SK-N-SH (cell line): Measurements from ENCODE around the gene CIC. TPM values are rescaled to one million over a fixed set of nuclear protein-coding genes. Genes with fewer than 3 reads are reported as not detected.

Experiments
- CTCF ChIA-PET: fragments of 300-600, 350-600 bp; formaldehyde crosslinking; extraction: SDS; loops from one replicate; lab custom pipeline; 2021; lab: Yijun Ruan, JAX
- POLR2A ChIA-PET: fragments of 350-600 bp; sonication (Branson Sonifier 250); formaldehyde crosslinking; extraction: SDS; loops from one replicate; lab custom pipeline; 2020; ENCODE audit warnings: antibody characterized with exemption, inconsistent platforms; lab: Yijun Ruan, JAX
- DNase-seq: peaks from one replicate; pipeline ENCODE4 v3.0.0; 2012
- H2AFZ ChIP-seq: fragments of 200-600 bp; sonication (generic); 2 replicates; pipeline ENCODE4 v1.8.1; 2016; ENCODE audit warnings: antibody characterized with exemption, mild to moderate bottlenecking, low read depth
- H3F3A ChIP-seq: fragments of 200-600 bp; sonication (generic); replicated peaks from 2 replicates; pipeline ENCODE3; 2016; ENCODE audit warnings: antibody characterized with exemption, mild to moderate bottlenecking; ENCODE audit not compliant: insufficient read depth
- H3K27ac ChIP-seq, 2 experiments: fragments of 200-500 bp in 1 of 2; fragments of 200-600 bp in 1 of 2; sonication (Bioruptor generic) in 1 of 2; sonication (generic), shearing (Covaris generic) in 1 of 2; 2 replicates each; pipeline versions ENCODE4 v1.5.1 to v1.6.1; 2014 to 2016; ENCODE audit warnings: low read depth in 2 of 2, inconsistent platforms in 1 of 2, low read length in 1 of 2, mild to moderate bottlenecking in 1 of 2, mixed read lengths in 1 of 2
- H3K27me3 ChIP-seq: fragments of 200-600 bp; sonication (generic), shearing (Covaris generic); 2 replicates; pipeline ENCODE4 v1.6.1; 2016; ENCODE audit warnings: mixed run types; ENCODE audit not compliant: insufficient read depth
- H3K36me3 ChIP-seq, 2 experiments: fragments of 200-500 bp in 1 of 2; fragments of 200-600 bp in 1 of 2; sonication (Bioruptor generic) in 1 of 2; sonication (generic) in 1 of 2; replicated peaks in 1 of 2; 2 replicates each; pipeline versions ENCODE3 to v1.5.1; 2014 to 2016; ENCODE audit warnings: low read length in 1 of 2, mild to moderate bottlenecking in 1 of 2; ENCODE audit not compliant: insufficient read depth in 2 of 2, control insufficient read depth in 1 of 2
- H3K4me1 ChIP-seq, 2 experiments: fragments of 200-500 bp in 1 of 2; fragments of 200-600 bp in 1 of 2; sonication (Bioruptor generic) in 1 of 2; sonication (generic), shearing (Covaris generic) in 1 of 2; 2 replicates each; pipeline versions ENCODE4 v1.5.1 to v1.6.1; 2014 to 2016; ENCODE audit warnings: low read depth in 1 of 2, low read length in 1 of 2, mixed run types in 1 of 2; ENCODE audit not compliant: insufficient read depth in 2 of 2, control insufficient read depth in 1 of 2
- H3K4me2 ChIP-seq: fragments of 200-600 bp; sonication (generic), shearing (Covaris generic); 2 replicates; pipeline ENCODE4 v1.6.1; 2017; ENCODE audit warnings: mixed run types
- H3K4me3 ChIP-seq, 2 experiments: fragments of 200-500 bp in 1 of 2; fragments of 200-600 bp in 1 of 2; sonication (Bioruptor generic) in 1 of 2; sonication (generic), shearing (Covaris generic) in 1 of 2; 2 replicates each; pipeline versions ENCODE4 v1.5.1 to v1.8.1; 2014 to 2016; ENCODE audit warnings: low read depth in 2 of 2, inconsistent platforms in 1 of 2, low read length in 1 of 2, mild to moderate bottlenecking in 1 of 2, mixed read lengths in 1 of 2, moderate library complexity in 1 of 2
- H3K79me2 ChIP-seq: fragments of 200-600 bp; sonication (generic); 2 replicates; pipeline ENCODE4 v1.8.1; 2017; ENCODE audit warnings: mild to moderate bottlenecking; ENCODE audit not compliant: insufficient read depth
- H3K9ac ChIP-seq: fragments of 200-600 bp; sonication (generic); 2 replicates; pipeline ENCODE4 v1.6.1; 2017; ENCODE audit warnings: mixed run types
- H3K9me2 ChIP-seq: fragments of 200-600 bp; sonication (generic); 2 replicates; pipeline ENCODE4 v1.6.1; 2017; ENCODE audit warnings: mixed run types
- H3K9me3 ChIP-seq: fragments of 200-600 bp; sonication (generic); 2 replicates; pipeline ENCODE4 v1.6.1; 2017; ENCODE audit warnings: mixed run types, mild to moderate bottlenecking, moderate library complexity
- H4K20me1 ChIP-seq: fragments of 200-600 bp; sonication (generic); 2 replicates; pipeline ENCODE4 v1.6.1; 2017; ENCODE audit warnings: mild to moderate bottlenecking, mixed run types; ENCODE audit not compliant: insufficient read depth
- CHD2 ChIP-seq: fragments of 150-350 bp; IDR thresholded peaks from 2 replicates; pipeline ENCODE4 v1.6.1; 2018; ENCODE audit warnings: low read length; ENCODE audit not compliant: partially characterized antibody
- CTCF ChIP-seq: fragments of 200-600 bp; sonication (generic); IDR thresholded peaks from 2 replicates; pipeline ENCODE4 v1.6.1; 2017; ENCODE audit warnings: antibody characterized with exemption, mild to moderate bottlenecking, moderate library complexity
- ELF1 ChIP-seq: IDR thresholded peaks from 2 replicates; pipeline ENCODE4 v1.4.0; 2012
- EP300 ChIP-seq, 2 experiments: IDR thresholded peaks; 2 replicates each; pipeline versions ENCODE4 v1.4.0 to v1.6.1; 2012; ENCODE audit warnings: borderline replicate concordance in 1 of 2, low read depth in 1 of 2, low read length in 1 of 2
- EZH2phosphoT487 ChIP-seq: fragments of 200-600 bp; sonication (generic); IDR thresholded peaks from 2 replicates; pipeline ENCODE4 v1.6.1; 2017; ENCODE audit warnings: low read depth, mixed run types, mild to moderate bottlenecking, antibody characterized with exemption, moderate library complexity, borderline replicate concordance
- FOSL2 ChIP-seq: IDR thresholded peaks from 2 replicates; pipeline ENCODE4 v1.4.0; 2012; ENCODE audit warnings: low read depth, mild to moderate bottlenecking, moderate library complexity, borderline replicate concordance
- FOXJ3 ChIP-seq: sonication (generic); formaldehyde crosslinking; IDR thresholded peaks from 2 replicates; pipeline ENCODE4 v1.5.1; 2020; ENCODE audit warnings: mild to moderate bottlenecking, missing genetic modification reagents
- FOXM1 ChIP-seq: IDR thresholded peaks from 2 replicates; pipeline ENCODE4 v1.4.0; 2012; ENCODE audit warnings: low read depth, mild to moderate bottlenecking
- GABPA ChIP-seq: IDR thresholded peaks from 2 replicates; pipeline ENCODE4 v1.4.0; 2012; ENCODE audit warnings: low read depth, mild to moderate bottlenecking
- GATA2 ChIP-seq: sonication (generic); formaldehyde crosslinking; IDR thresholded peaks from 2 replicates; pipeline ENCODE4 v1.5.0; 2020; ENCODE audit warnings: mild to moderate bottlenecking, missing genetic modification reagents
- IRF3 ChIP-seq: fragments of 150-350 bp; IDR thresholded peaks from 2 replicates; pipeline ENCODE4 v1.6.1; 2016; ENCODE audit warnings: mild to moderate bottlenecking, low read depth, low read length
- JUND ChIP-seq: IDR thresholded peaks from 2 replicates; pipeline ENCODE4 v1.4.0; 2012
- MAX ChIP-seq: IDR thresholded peaks from 2 replicates; pipeline ENCODE4 v1.4.0; 2012; ENCODE audit warnings: low read depth
- MEF2A ChIP-seq: IDR thresholded peaks from 2 replicates; pipeline ENCODE4 v1.4.0; 2012; ENCODE audit warnings: low read depth, borderline replicate concordance
- MXI1 ChIP-seq: IDR thresholded peaks from 2 replicates; pipeline ENCODE4 v1.6.1; 2012; ENCODE audit warnings: mild to moderate bottlenecking, low read depth, low read length, improper control_type of control experiment
- NFIC ChIP-seq: IDR thresholded peaks from 2 replicates; pipeline ENCODE4 v1.4.0; 2012; ENCODE audit warnings: borderline replicate concordance
- NRF1 ChIP-seq: IDR thresholded peaks from 2 replicates; pipeline ENCODE4 v1.6.1; 2012; ENCODE audit warnings: low read depth, mild to moderate bottlenecking, low read length
- PBX3 ChIP-seq: IDR thresholded peaks from 2 replicates; pipeline ENCODE4; 2012
- RAD21 ChIP-seq: IDR thresholded peaks from 2 replicates; pipeline ENCODE4 v1.6.1; 2012; ENCODE audit warnings: mild to moderate bottlenecking, low read length
- RCOR1 ChIP-seq: fragments of 150-350 bp; IDR thresholded peaks from 2 replicates; pipeline ENCODE4 v1.6.1; 2017; ENCODE audit warnings: antibody characterized with exemption, low read length
- RFX5 ChIP-seq: IDR thresholded peaks from 2 replicates; pipeline ENCODE4 v1.6.1; 2012; ENCODE audit warnings: mild to moderate bottlenecking, improper control_type of control experiment, low read length
- RXRA ChIP-seq: IDR thresholded peaks from 2 replicates; pipeline ENCODE4 v1.4.0; 2012; ENCODE audit warnings: low read depth, mild to moderate bottlenecking, borderline replicate concordance
- SIN3A ChIP-seq: IDR thresholded peaks from 2 replicates; pipeline ENCODE4 v1.6.1; 2012; ENCODE audit warnings: low read depth, mild to moderate bottlenecking, low read length, moderate library complexity, borderline replicate concordance
- SMC3 ChIP-seq: IDR thresholded peaks from 2 replicates; pipeline ENCODE4 v1.6.1; 2012; ENCODE audit warnings: low read depth, low read length, improper control_type of control experiment
- TAF1 ChIP-seq: IDR thresholded peaks from 2 replicates; pipeline ENCODE4 v1.6.1; 2012; ENCODE audit warnings: low read depth, mild to moderate bottlenecking, low read length, moderate library complexity, borderline replicate concordance
- TCF12 ChIP-seq: IDR thresholded peaks from 2 replicates; pipeline ENCODE4 v1.4.0; 2012
- YY1 ChIP-seq: IDR thresholded peaks from 2 replicates; pipeline ENCODE4 v1.4.0; 2012; ENCODE audit warnings: low read depth, mild to moderate bottlenecking
- ZBTB33 ChIP-seq: IDR thresholded peaks from 2 replicates; pipeline ENCODE4 v1.4.0; 2012; ENCODE audit warnings: low read depth, borderline replicate concordance
- WGBS: methylation state at CpG from one replicate; pipeline ENCODE4 v1.1.6; 2017; ENCODE audit warnings: low lambda C conversion rate; 5-methylcytosine and 5-hydroxymethylcytosine counted together
- polyA plus RNA-seq, 3 experiments: library from polyadenylated mRNA; depleted of rRNA; stranded (reverse); fragments of >200 nt; gene quantifications; 2 replicates each; pipeline ENCODE4 v1.2.3, GENCODE V29; 2012

The CIC gene
- polyA plus RNA-seq, 1 of the 3 experiments (the other 2 are of a cell fraction) = 16.9 TPM

- CTCF ChIA-PET = interaction anchor here (1.0 to 14.8 kb wide), 10 partner anchors 9 to 162 kb away, joined by 3 to 205 read pairs (median 4); partner anchors contain the start of gene ERF
- WGBS = 0% methylated on average over 40 of the region's 76 CpGs
- peak within 1 kb of the TSS; percentile 83 to 95 for H3K27ac ChIP-seq
- peaks cover 11 to 22% of the 10 kb centered on the region in 2 experiments for H3K36me3 ChIP-seq
- POLR2A ChIA-PET = interaction anchor here (0.7 to 3.0 kb wide), 6 partner anchors 9 to 383 kb away, joined by 3 to 28 read pairs (median 6); partner anchors contain the start of genes RPS19 and ZNF574
- peak within 1 kb of the TSS; percentile 97 for H3K4me2 ChIP-seq
- no peaks in the 10 kb centered on the region for H3K9me3 ChIP-seq
- H2AFZ ChIP-seq = peak within 1 kb of the TSS; percentile 32; the same call in 1 of the 2 replicates
- peak within 1 kb of the TSS; percentile 86 for H3K9ac ChIP-seq
- peaks cover 19 to 30% of the 10 kb centered on the region in 2 experiments for H3K4me1 ChIP-seq
- peaks cover 48% of the 10 kb centered on the region for H3K79me2 ChIP-seq
- no peaks in the 10 kb centered on the region for H3K27me3 ChIP-seq
- H3K4me3 ChIP-seq = peak within 1 kb of the TSS; percentile 83 to 84
- H3K9me2 ChIP-seq = no peaks in the 10 kb centered on the region
- peaks cover 40% of the 10 kb centered on the region for H3F3A ChIP-seq
- peaks cover 19% of the 10 kb centered on the region for H4K20me1 ChIP-seq
- DNase-seq = peak; percentile 92
- peak; percentile 78 for TF ChIP-seq SIN3A
- peak; percentile 75 for TF ChIP-seq PBX3
- no peak; the same call in 1 of the 2 replicates for TF ChIP-seq JUND
- peak; percentile 25; the same call in 1 of the 2 replicates for TF ChIP-seq RAD21
- TF ChIP-seq NRF1 = 0 out of 2 replicates have a peak, but pooled peaks have one; percentile 1
- no peak for TF ChIP-seq FOXJ3 (CRISPR knock-in tag)
- no peak for TF ChIP-seq NFIC
- peak; percentile 64 for TF ChIP-seq GABPA
- peak; percentile 93 for TF ChIP-seq CHD2
- no peak for TF ChIP-seq IRF3
- TF ChIP-seq RCOR1 = no peak
- no peak for TF ChIP-seq GATA2 (CRISPR knock-in tag)
- peak; percentile 90 for TF ChIP-seq TAF1
- TF ChIP-seq RXRA = no peak
- TF ChIP-seq RFX5 = no peak
- no peak for TF ChIP-seq CTCF
- TF ChIP-seq FOSL2 = no peak
- TF ChIP-seq ELF1 = peak; percentile 87
- TF ChIP-seq MAX = peak; percentile 66
- TF ChIP-seq MXI1 = peak; percentile 84
- peak; percentile 75 for TF ChIP-seq YY1
- no peak for TF ChIP-seq FOXM1
- peak; percentile 36 for TF ChIP-seq TCF12
- no peak for TF ChIP-seq SMC3
- TF ChIP-seq ZBTB33 = peak; percentile 95
- no peak for TF ChIP-seq MEF2A
- peak in 1 of 2 experiments; percentile 10; a peak in 1 of 4 replicates for TF ChIP-seq EP300 (IDR thresholded peaks at IDR 0.05; ENCODE audit: borderline replicate concordance in 1 of 2, low read depth in 1 of 2, low read length in 1 of 2)
- TF ChIP-seq EZH2phosphoT487 = no peak
These were observed 26.3 kb upstream of the CIC start, which contains the start of gene GSK3A for GRCh38 chr19:42242512-42243409. GSK3A (minus strand) TSS chr19:42242602; CDS start chr19:42242465, 137 bp downstream.
